Activated CD8-positive, alpha-beta memory T cell treated with anti-CD3 and anti-CD28 coated beads, Interleukin-2, amount 10 ng/mL, durations not matched to agents 7 days and 5 days (primary cell): ENCODE data around the gene TEP1. TPM values are rescaled to one million over a fixed set of nuclear protein-coding genes. Genes with fewer than 3 reads are reported as not detected.
"Not testable (repeated sequence)": the region's sequence is repeated elsewhere in the genome, so short reads cannot be mapped to it uniquely, and the experiment has no call there.

ENCODE experiments used
- ATAC-seq: fragments of 150-1000 bp; cut with Tn5 transposase; one replicate; pipeline ENCODE4 v1.10.0; 2021; ENCODE audit warnings: moderate library complexity
- CTCF ChIA-PET: fragments of 350-600 bp; sonication (Branson Sonifier 250); formaldehyde crosslinking; loops from one replicate; lab custom pipeline; 2021; ENCODE audit warnings: antibody characterized with exemption; lab: Charles Lee
- DNase-seq: peaks from one replicate; pipeline ENCODE4 v3.0.0-alpha.2; 2020
- H3K27ac Mint-ChIP-seq: one replicate; pipeline ENCODE4 v1.8.0; 2021; ENCODE audit warnings: mild to moderate bottlenecking, mixed read lengths
- H3K27me3 Mint-ChIP-seq: one replicate; pipeline ENCODE4 v1.8.0; 2021; ENCODE audit warnings: mixed read lengths
- H3K36me3 Mint-ChIP-seq: one replicate; pipeline ENCODE4 v1.8.0; 2021; ENCODE audit warnings: mild to moderate bottlenecking, mixed read lengths
- H3K4me1 Mint-ChIP-seq: one replicate; pipeline ENCODE4 v1.8.0; 2021; ENCODE audit warnings: mixed read lengths
- H3K4me3 Mint-ChIP-seq: one replicate; pipeline ENCODE4 v1.8.0; 2021; ENCODE audit warnings: mild to moderate bottlenecking, moderate library complexity, mixed read lengths
- H3K9me3 Mint-ChIP-seq: one replicate; pipeline ENCODE4 v1.8.0; 2022; ENCODE audit warnings: low read depth, mixed read lengths
- total RNA-seq, 2 experiments: library from RNA; stranded (reverse); gene quantifications; one replicate each; pipeline ENCODE4 v1.2.3, GENCODE V29; 2021

The TEP1 gene
- total RNA-seq, 2 experiments from 2014 or later: 44.9 to 52.9 TPM

DNA sequence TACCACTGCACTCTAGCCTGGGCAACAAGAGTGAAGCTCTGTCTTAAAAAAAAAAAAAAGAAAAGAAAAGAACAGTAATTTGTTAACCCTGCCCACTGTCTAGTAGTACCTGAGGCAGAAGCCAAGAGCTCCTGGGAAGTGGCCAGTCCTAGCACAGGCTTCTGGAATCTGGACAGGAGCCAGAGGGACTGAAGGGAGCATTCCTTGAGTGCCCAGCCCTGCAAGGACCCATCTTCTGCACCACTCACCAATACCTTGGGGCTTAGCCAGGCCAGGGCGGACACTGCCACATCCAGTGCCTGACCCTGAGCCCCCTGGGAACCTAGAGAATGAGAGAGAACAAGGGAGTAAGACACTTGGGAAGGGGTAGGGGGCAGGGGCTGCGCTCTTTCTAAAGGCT, 36.1 kb downstream of the TEP1 start:
- CTCF ChIA-PET: interaction anchor here (0.7 kb wide), 1 partner anchor 481 kb away, joined by 3 read pairs; no protein-coding TSS in a partner anchor
- Mint-ChIP-seq H3K4me3 (no peak overlapping the region), H3K4me1 (peaks cover 2% of the 10 kb centered on the region), H3K27me3 (no peaks in the 10 kb centered on the region), H3K9me3 (no peaks in the 10 kb centered on the region), H3K27ac (no peak overlapping the region), H3K36me3 (peaks cover 30% of the 10 kb centered on the region)
- ATAC-seq: no peak
- no peak for DNase-seq

DNA sequence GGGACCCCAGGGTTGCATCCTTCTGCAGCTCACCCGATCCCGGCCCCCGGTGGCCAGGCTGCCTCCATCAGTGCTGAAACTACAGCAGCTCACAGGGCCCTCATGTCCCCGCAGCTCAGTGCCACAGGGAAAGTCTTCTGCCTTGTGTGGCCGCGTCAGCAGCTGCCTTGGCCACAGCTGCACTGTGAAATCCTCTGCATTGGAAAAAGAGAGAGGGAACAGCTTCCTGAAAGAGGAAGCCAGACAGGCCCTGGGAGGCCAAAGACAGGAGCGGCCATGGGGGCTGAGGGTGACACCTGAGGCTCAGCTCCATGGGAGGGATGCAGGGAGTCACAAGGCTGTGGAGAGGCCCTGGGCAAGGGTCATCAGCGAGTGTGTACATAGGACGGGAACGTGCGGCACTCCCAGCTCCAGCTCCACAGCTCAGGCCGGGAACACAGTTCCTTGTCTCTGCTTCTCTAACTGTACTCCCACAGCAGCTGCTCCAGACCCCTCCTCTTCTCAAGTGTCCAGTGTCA, 37.2 kb downstream of the TEP1 start:
- CTCF ChIA-PET: no interaction called here
- ATAC-seq: no peak
- H3K27me3 Mint-ChIP-seq: no peaks in the 10 kb centered on the region
- H3K4me3 Mint-ChIP-seq: no peak overlapping the region
- DNase-seq: no peak
- H3K36me3 Mint-ChIP-seq: peaks cover 34% of the 10 kb centered on the region
- H3K27ac Mint-ChIP-seq: no peak overlapping the region
- no peaks in the 10 kb centered on the region for H3K9me3 Mint-ChIP-seq
- peaks cover 2% of the 10 kb centered on the region for H3K4me1 Mint-ChIP-seq

DNA sequence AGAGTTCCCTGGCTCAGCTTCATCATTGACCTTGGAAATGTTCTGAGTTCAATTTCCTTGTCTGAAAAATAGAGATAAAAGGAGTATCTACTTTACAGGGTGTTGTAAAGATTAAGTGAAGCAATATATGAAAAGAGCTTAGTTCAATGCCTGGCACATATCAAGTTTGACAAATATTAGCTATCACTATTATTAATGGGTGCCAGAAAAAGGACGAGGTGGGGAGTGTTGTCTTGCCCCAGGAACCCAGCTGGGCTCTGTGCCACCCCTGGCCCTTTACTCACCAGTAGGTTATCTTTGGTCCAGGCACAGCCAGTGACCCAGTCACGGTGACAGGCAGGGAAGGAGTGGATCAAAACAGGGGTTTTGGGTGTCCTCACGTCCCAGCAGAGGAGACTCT, 37.8 kb downstream of the TEP1 start:
- H3K27me3 Mint-ChIP-seq: no peaks in the 10 kb centered on the region
- DNase-seq (no peak), ATAC-seq (no peak)
- CTCF ChIA-PET: no interaction called here
- no peaks in the 10 kb centered on the region for H3K9me3 Mint-ChIP-seq
- H3K4me3 Mint-ChIP-seq: no peak overlapping the region
- peaks cover 38% of the 10 kb centered on the region for H3K36me3 Mint-ChIP-seq
- H3K27ac Mint-ChIP-seq: no peak overlapping the region
- H3K4me1 Mint-ChIP-seq: peaks cover 2% of the 10 kb centered on the region

DNA sequence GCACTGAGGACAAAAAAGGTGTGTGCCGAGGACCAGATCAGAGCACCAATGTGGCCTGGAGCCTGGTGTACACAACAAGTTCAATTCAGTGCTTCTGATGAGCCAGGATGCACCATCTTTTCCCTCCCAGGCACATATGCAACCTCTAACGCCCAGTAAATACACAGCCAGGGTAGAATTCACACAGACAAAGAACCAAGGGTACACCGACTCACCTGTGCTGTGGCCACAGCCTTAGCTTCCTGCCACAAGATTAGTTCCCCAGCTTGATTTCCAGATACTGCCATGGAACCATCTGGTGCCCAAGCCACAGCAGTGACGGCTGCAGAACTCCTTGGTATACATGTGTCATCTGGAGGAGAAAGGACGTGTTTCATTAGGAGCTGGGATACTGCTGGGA, 40.5 kb downstream of the TEP1 start:
- CTCF ChIA-PET: no interaction called here
- peaks cover 7% of the 10 kb centered on the region for H3K4me1 Mint-ChIP-seq
- H3K36me3 Mint-ChIP-seq: peaks cover 50% of the 10 kb centered on the region
- no peak for ATAC-seq
- no peak for DNase-seq
- H3K9me3 Mint-ChIP-seq: no peaks in the 10 kb centered on the region
- no peaks in the 10 kb centered on the region for H3K27me3 Mint-ChIP-seq
- H3K27ac Mint-ChIP-seq: no peak overlapping the region
- H3K4me3 Mint-ChIP-seq: no peak overlapping the region

DNA sequence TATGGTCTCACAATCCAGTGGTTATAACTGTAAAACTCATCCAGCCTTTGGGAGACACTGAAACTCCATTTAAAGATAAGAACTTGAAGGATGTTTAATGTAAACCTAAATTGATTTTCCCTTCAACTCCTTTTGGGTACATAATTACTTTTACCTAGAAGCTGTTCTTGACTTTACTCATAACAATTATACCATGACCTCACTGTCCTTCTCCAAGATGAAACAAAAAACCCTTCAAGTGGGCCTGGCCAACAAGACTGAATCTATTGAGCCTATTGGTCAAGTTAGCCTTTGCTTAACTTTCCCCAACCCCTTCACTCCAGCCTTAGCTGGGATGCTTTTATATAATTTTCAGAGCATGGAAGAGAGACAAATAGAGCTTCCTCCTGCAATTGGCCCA, 47.4 kb downstream of the TEP1 start:
- H3K27me3 Mint-ChIP-seq: no peaks in the 10 kb centered on the region
- CTCF ChIA-PET: interaction anchor here (1.2 kb wide), 1 partner anchor 38 kb away, joined by 4 read pairs; no protein-coding TSS in a partner anchor
- DNase-seq (no peak), ATAC-seq (no peak)
- H3K36me3 Mint-ChIP-seq: peaks cover 53% of the 10 kb centered on the region
- H3K4me3 Mint-ChIP-seq: no peak overlapping the region
- no peaks in the 10 kb centered on the region for H3K9me3 Mint-ChIP-seq
- H3K27ac Mint-ChIP-seq: no peak overlapping the region
- peaks cover 14% of the 10 kb centered on the region for H3K4me1 Mint-ChIP-seq

GRCh38 chr14:20358474-20358873, 54.8 kb downstream of the TEP1 start:
- CTCF ChIA-PET, H3K27ac Mint-ChIP-seq, H3K4me1 Mint-ChIP-seq, ATAC-seq, H3K9me3 Mint-ChIP-seq, H3K27me3 Mint-ChIP-seq, H3K4me3 Mint-ChIP-seq: not testable (repeated sequence)
- peak; percentile 21 for DNase-seq
- peaks cover 65% of the 10 kb centered on the region for H3K36me3 Mint-ChIP-seq

DNA sequence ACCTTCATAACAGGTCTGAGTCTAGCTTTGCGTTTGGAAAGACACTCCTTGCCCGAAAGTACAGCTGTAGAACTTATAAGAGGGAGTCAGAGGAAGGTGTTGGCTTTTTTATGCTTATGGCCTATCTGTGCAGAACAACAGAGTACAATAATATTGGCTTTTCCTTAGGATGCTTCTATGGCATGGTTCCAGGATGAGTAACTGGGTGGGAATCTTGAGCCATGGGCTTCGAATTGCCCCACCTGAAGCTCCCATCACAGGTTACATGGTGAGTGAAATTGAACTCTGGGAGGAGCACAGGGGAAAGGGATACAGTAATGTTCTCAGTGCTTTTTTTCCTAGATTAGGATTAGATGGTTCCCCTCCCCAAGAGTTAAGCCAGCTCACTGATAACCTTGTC, 56.9 kb downstream of the TEP1 start:
- H3K4me1 Mint-ChIP-seq: no peaks in the 10 kb centered on the region
- no peak overlapping the region for H3K27ac Mint-ChIP-seq
- peaks cover 70% of the 10 kb centered on the region for H3K36me3 Mint-ChIP-seq
- ATAC-seq: no peak
- peak; percentile 18 for DNase-seq
- CTCF ChIA-PET: interaction anchor here (1.1 to 1.5 kb wide), 2 partner anchors 13 to 32 kb away, joined by 3 to 4 read pairs; partner anchors contain the start of gene PARP2
- H3K4me3 Mint-ChIP-seq: no peak overlapping the region
- H3K9me3 Mint-ChIP-seq: no peaks in the 10 kb centered on the region
- H3K27me3 Mint-ChIP-seq: no peaks in the 10 kb centered on the region

DNA sequence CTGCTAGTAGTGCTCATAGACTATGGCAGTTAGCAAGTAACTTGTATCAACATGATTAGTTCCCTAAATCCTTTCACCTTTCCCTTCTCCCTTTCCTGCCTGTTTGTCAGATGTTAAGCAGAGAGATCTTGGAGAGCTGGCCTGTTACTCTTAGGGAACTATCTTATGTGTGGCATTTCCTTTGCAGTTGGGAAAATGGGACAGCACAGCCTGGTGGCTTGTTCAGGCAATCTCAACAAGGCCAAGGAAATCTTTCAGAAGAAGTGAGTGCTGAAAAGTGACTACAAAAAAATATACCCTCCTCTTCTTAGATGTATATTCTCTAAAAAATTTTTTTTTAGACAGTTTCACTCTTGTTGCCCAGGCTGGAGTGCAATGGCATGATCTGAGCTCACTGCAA, 62.4 kb downstream of the TEP1 start:
- no peaks in the 10 kb centered on the region for H3K27me3 Mint-ChIP-seq
- H3K4me3 Mint-ChIP-seq: no peak overlapping the region
- H3K27ac Mint-ChIP-seq: no peak overlapping the region
- H3K9me3 Mint-ChIP-seq: no peaks in the 10 kb centered on the region
- CTCF ChIA-PET: interaction anchor here (1.3 kb wide), 1 partner anchor 23 kb away, joined by 3 read pairs; no protein-coding TSS in a partner anchor
- H3K4me1 Mint-ChIP-seq: peaks cover 10% of the 10 kb centered on the region
- DNase-seq (no peak), ATAC-seq (no peak)
- peaks cover 59% of the 10 kb centered on the region for H3K36me3 Mint-ChIP-seq

DNA sequence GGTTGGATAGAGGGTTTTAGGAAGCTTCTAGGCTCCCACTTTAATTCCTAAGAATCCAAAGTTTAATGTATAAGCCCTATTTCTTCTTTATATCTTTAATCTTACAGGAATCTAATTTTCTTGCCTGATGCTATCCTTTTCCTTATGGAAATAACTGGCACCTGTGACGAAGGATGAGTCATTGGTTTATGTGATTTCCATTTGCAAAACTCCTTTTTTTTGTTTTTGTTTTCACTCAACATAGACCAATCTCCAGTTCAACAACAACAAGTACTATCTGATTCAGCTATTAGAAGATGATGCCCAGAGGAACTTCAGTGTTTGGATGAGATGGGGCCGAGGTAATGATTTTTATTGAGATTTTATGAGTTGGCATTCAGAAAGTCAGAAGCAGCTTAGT, 63.0 kb downstream of the TEP1 start:
- H3K4me3 Mint-ChIP-seq: no peak overlapping the region
- no peaks in the 10 kb centered on the region for H3K9me3 Mint-ChIP-seq
- H3K27me3 Mint-ChIP-seq: no peaks in the 10 kb centered on the region
- peak overlapping the region; percentile 0 for H3K27ac Mint-ChIP-seq
- no peak for DNase-seq
- no peak for ATAC-seq
- CTCF ChIA-PET: interaction anchor here (0.9 to 1.3 kb wide), 3 partner anchors 12 to 22 kb away, joined by 3 read pairs; no protein-coding TSS in a partner anchor
- peaks cover 61% of the 10 kb centered on the region for H3K36me3 Mint-ChIP-seq
- H3K4me1 Mint-ChIP-seq: peaks cover 12% of the 10 kb centered on the region

DNA sequence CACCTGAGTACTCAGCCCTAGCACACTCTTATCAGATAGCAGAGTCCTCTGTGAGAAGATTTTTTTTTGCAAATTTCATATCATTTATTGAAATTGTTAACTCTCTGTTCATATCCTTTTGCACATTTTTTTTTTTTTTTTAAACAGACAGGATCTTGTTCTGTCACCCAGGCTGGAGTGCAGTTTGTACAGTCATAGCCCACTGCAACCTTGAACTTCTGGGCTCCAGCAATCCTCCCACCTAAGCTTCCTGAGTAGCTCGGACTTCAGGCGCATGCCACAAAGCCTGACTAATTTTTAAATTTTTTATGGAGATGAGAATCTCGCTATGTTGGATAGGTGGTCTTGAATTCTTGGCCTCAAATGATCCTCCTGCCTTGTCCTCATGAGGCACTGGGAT, 65.6 kb downstream of the TEP1 start:
- CTCF ChIA-PET: interaction anchor here (1.1 to 1.3 kb wide), 2 partner anchors 20 to 68 kb away, joined by 3 to 5 read pairs; no protein-coding TSS in a partner anchor

GRCh38 chr14:20346713-20347112, 66.6 kb downstream of the TEP1 start:
- Mint-ChIP-seq H3K27me3 (no peaks in the 10 kb centered on the region), H3K4me1 (peaks cover 25% of the 10 kb centered on the region), H3K27ac (peak overlapping the region; percentile 5), H3K4me3 (no peak overlapping the region), H3K9me3 (no peaks in the 10 kb centered on the region), H3K36me3 (peaks cover 39% of the 10 kb centered on the region)
- ATAC-seq: no peak
- DNase-seq: no peak
- CTCF ChIA-PET: no interaction called here

More for the DNA sequence above, 65.6 kb downstream of the TEP1 start:
- H3K9me3 Mint-ChIP-seq: no peaks in the 10 kb centered on the region
- H3K4me1 Mint-ChIP-seq: peaks cover 25% of the 10 kb centered on the region
- no peak for DNase-seq
- H3K27me3 Mint-ChIP-seq: no peaks in the 10 kb centered on the region
- no peak overlapping the region for H3K4me3 Mint-ChIP-seq
- ATAC-seq: no peak
- peaks cover 48% of the 10 kb centered on the region for H3K36me3 Mint-ChIP-seq
- peak overlapping the region; percentile 24 for H3K27ac Mint-ChIP-seq

DNA sequence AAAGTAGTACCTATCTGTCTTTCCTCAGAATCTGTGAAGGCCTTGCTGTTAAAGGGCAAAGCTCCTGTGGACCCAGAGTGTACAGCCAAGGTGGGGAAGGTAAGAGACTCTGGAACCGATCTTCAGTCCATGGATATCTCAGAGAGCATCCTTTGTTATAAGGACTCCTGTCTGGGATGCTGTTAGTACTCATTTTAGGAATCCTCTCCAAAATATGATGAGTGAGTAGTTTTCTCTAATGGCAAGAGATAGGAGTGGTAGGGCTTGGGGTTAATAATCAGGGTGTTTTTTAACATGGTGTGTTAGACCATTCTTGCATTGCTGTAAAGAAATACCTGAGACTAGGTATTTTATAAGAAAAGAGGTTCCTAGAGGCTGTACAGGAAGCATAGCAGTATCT, 67.9 kb downstream of the TEP1 start:
- H3K4me1 Mint-ChIP-seq: peaks cover 24% of the 10 kb centered on the region
- CTCF ChIA-PET: no interaction called here
- ATAC-seq (no peak), DNase-seq (no peak)
- no peak overlapping the region for H3K4me3 Mint-ChIP-seq
- H3K27me3 Mint-ChIP-seq: no peaks in the 10 kb centered on the region
- no peaks in the 10 kb centered on the region for H3K9me3 Mint-ChIP-seq
- peak overlapping the region; percentile 12 for H3K27ac Mint-ChIP-seq
- peaks cover 31% of the 10 kb centered on the region for H3K36me3 Mint-ChIP-seq

DNA sequence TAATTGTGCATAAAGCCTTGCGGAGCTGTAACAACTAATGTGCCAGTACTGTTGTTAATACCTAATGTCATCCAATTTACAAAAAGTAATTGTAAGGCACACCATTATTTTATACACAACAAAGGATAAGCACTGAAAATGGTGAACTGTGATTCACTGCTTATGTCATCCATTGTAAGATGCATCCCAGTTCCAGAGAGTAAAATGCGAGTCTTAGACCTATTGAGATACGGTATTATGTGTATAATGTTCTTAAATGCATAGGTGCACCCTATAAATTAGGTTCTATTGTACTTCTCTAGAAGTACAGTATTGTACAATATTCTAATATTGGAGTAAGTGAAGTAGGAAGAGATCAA, 69.5 kb downstream of the TEP1 start:
- DNase-seq (no peak), ATAC-seq (no peak)
- CTCF ChIA-PET: interaction anchor here (0.7 to 7.3 kb wide), 11 partner anchors 10 to 339 kb away, joined by 3 to 67 read pairs (median 10); partner anchors contain the start of genes PIP4P1, PNP, RNASE4 and TEP1
- peaks cover 18% of the 10 kb centered on the region for H3K4me1 Mint-ChIP-seq
- no peaks in the 10 kb centered on the region for H3K9me3 Mint-ChIP-seq
- H3K27ac Mint-ChIP-seq: peak overlapping the region; percentile 86
- H3K27me3 Mint-ChIP-seq: no peaks in the 10 kb centered on the region
- H3K4me3 Mint-ChIP-seq: peak overlapping the region; percentile 83
- H3K36me3 Mint-ChIP-seq: peaks cover 22% of the 10 kb centered on the region
